ENCODE results near the gene ADGRF4. TPM values are rescaled to one million over a fixed set of nuclear protein-coding genes. Genes with fewer than 3 reads are reported as not detected.
A peak's percentile ranks its signal among the peaks of the same experiment; 100 is the strongest.

Gene ADGRF4
- total and polyA plus RNA-seq, 2 of the 8 experiments (the other 6 are each of a cell fraction or from before 2014, with no cell fraction given) = 0.02 TPM; not detected in 1

GRCh38 chr6:47651505-47651944 is 46.9 kb upstream of the ADGRF4 start:
- WGBS, 2 experiments (ENCODE audit: extremely low coverage in 1 of 2, insufficient coverage in 1 of 2, insufficient read length in 1 of 2, insufficient replicate concordance in 2 of 2, low coverage in 1 of 2, low lambda C conversion rate in 2 of 2, missing lambda C conversion rate in 1 of 2) = 76% methylated on average over 6 of the region's 6 CpGs; no CpG with 5 or more reads in 1 of the 2 experiments
- H4K91ac ChIP-seq (replicated peaks; ENCODE audit: insufficient read length, low read length) = no peak overlapping the region
- H3K14ac ChIP-seq (ENCODE audit: insufficient read length) = no peak overlapping the region
- no peak overlapping the region for H2AK5ac ChIP-seq (ENCODE audit: low read depth, low read length)
- H3K56ac ChIP-seq (replicated peaks; ENCODE audit: insufficient read length, low read depth, low read length) = no peak overlapping the region
- CTCF ChIA-PET (ENCODE audit: partially characterized antibody) = interaction anchor here (0.6 to 5.4 kb wide), 3 partner anchors 20 to 82 kb away, joined by 3 to 25 read pairs (median 4); no protein-coding TSS in a partner anchor
- no peaks in the 10 kb centered on the region for H3K23me2 ChIP-seq (ENCODE audit: low read depth, low read length)
- no peak for DNase-seq (ENCODE audit: low read depth in 1 of 2, low spot score in 2 of 2)
- no peak overlapping the region for H4K8ac ChIP-seq (ENCODE audit: extremely low read depth, insufficient read depth, low read length)
- POLR2A ChIA-PET (ENCODE audit: partially characterized antibody) = no interaction called here
- H3K79me2 ChIP-seq (ENCODE audit: control insufficient read depth in 1 of 2, insufficient read depth in 2 of 2, low read length in 2 of 2) = no peaks in the 10 kb centered on the region
- no peak for FAIRE-seq
- no peaks in the 10 kb centered on the region for H3K9me3 ChIP-seq (ENCODE audit: insufficient read depth in 2 of 2, low read depth in 1 of 2, low read length in 1 of 2)
- no peak overlapping the region for H3K4me3 ChIP-seq (ENCODE audit: extremely low read depth in 1 of 4, insufficient read depth in 2 of 4, low read depth in 3 of 4, low read length in 4 of 4)
- H3K27me3 ChIP-seq (replicated peaks in 1 of 4; ENCODE audit: control insufficient read depth in 3 of 4, extremely low read depth in 1 of 4, insufficient read depth in 3 of 4, low read length in 3 of 4) = no peaks in the 10 kb centered on the region
- H4K5ac ChIP-seq (ENCODE audit: insufficient read length, low read depth, low read length) = no peak overlapping the region
- no peak overlapping the region for H2BK120ac ChIP-seq (replicated peaks; ENCODE audit: low read depth, low read length)
- no peak overlapping the region for H3K4me2 ChIP-seq (ENCODE audit: insufficient read depth in 1 of 2, low read depth in 2 of 2, low read length in 2 of 2)
- no peak overlapping the region for H2BK12ac ChIP-seq (ENCODE audit: low read depth, low read length)
- TF ChIP-seq SP4 (IDR thresholded peaks at IDR 0.05; ENCODE audit: low read length) (no peak), ATF2 (IDR thresholded peaks at IDR 0.05; ENCODE audit: low read length) (no peak), KDM4A (IDR thresholded peaks at IDR 0.05; ENCODE audit: low read depth, low read length, severe bottlenecking) (no peak), SP1 (IDR thresholded peaks at IDR 0.05; ENCODE audit: low read depth, low read length) (no peak), CBX8 (IDR thresholded peaks at IDR 0.05; ENCODE audit: borderline replicate concordance, low read depth, low read length) (no peak)
- H4K20me1 ChIP-seq (replicated peaks in 1 of 2; ENCODE audit: control insufficient read depth in 1 of 2, insufficient read depth in 2 of 2, low read length in 2 of 2) = no peaks in the 10 kb centered on the region
- H2BK20ac ChIP-seq (ENCODE audit: low read length) = no peak overlapping the region
- H3K23ac ChIP-seq (ENCODE audit: insufficient read length) = no peak overlapping the region
- H2AFZ ChIP-seq (ENCODE audit: low read length) = peak overlapping the region; percentile 5; the same call in 1 of the 2 replicates
- H3K4ac ChIP-seq (replicated peaks; ENCODE audit: insufficient read length, low read depth, low read length) = no peak overlapping the region
- H2BK5ac ChIP-seq (ENCODE audit: low read depth, low read length) = no peak overlapping the region
- peaks cover 0 to 4% (median 1%) of the 10 kb centered on the region in 4 experiments; a peak in 1 of 7 replicates for H3K4me1 ChIP-seq (replicated peaks in 1 of 4; ENCODE audit: control insufficient read depth in 3 of 4, insufficient read depth in 4 of 4, low read length in 3 of 4)
- H3K18ac ChIP-seq (ENCODE audit: extremely low read depth, low read length) = no peak overlapping the region
- no peaks in the 10 kb centered on the region for H3K79me1 ChIP-seq (ENCODE audit: low read depth, low read length)
- H3K36me3 ChIP-seq (ENCODE audit: control insufficient read depth in 2 of 4, insufficient read depth in 4 of 4, low read length in 3 of 4) = no peaks in the 10 kb centered on the region
- H2BK15ac ChIP-seq (ENCODE audit: low read length) = no peak overlapping the region
- H3K9ac ChIP-seq (replicated peaks in 1 of 4; ENCODE audit: extremely low read depth in 1 of 4, low read depth in 3 of 4, low read length in 3 of 4) = no peak overlapping the region
- no peak overlapping the region for H3K27ac ChIP-seq (ENCODE audit: low read depth, low read length)

Data from H1 (cell line).